HG03108 (cell line): ENCODE measurements around the gene MAGI3.

Experiments used
- ATAC-seq: cut with Tn5 transposase; IDR thresholded peaks from one replicate; pipeline ENCODE4 v1.9.1; 2021; ENCODE audit warnings: moderate library complexity; ENCODE audit not compliant: unreplicated experiment

MAGI3 gene

DNA sequence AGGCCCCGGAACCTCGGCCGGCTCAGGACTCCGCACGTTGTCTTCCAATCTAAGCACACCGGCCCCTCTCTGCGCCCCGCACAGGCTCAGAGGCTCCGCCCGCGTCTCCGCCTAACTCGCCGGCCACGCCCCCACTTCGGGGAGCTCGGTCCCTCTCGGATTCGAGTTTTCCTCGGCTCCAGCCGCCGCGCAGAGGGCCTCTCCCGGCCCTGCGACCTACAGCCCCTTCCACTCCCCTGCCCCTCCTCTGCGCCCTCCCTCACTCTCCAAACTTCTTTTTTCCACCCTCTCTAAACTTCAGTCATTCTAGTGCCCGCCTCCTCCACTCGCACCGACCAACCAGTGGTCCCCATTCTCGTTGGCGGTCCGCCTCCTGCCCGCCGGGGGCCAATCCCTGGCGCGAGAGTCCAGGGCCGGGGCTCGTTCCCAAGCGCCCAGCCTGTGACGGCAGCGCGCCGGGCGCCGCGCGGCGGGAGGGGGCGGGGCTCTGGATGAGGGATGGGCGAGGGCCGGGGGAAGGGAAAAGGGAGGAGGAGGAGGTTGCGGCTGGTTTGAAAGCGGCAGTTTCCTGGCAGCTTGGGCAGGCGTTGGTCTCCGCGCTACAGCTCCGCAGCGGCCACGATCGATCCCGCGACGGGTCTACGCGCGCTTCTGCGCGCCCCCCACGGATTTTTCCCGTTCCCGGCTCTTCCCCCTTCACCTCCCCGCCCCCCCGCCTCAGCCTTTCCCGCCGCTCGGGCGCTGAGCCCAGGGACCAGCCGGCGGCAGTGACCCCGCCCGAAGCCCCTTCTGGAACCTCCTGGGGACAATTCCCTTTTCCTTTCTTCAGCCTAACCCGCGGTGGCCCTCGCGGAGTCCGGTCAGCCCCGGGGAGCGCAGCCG lies at the start of gene MAGI3:
TSS of gene MAGI3 (plus strand) at position 563 of the 882 bp plus-strand sequence. CDS start 519 bp downstream, outside the sequence.
- peak; percentile 100 for ATAC-seq

DNA sequence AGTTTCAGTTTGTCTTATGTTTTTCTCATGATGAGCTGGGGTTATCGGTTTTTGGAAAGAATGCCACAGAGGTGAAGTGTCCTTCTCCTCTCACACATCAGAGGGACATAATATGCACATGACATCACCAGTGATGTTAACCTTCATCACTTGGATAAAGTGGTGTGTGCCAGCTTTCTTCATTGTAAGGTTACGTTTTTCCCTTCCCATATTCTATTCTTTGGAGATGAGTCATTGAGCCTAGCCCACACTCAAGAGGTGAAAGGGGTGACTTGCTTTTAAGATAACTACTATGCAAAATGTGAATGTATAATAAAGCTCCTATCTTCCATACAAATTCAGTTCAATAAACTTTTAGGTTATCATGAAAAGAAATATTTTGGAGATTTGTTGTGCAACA lies 36.7 kb upstream of the MAGI3 start:
- ATAC-seq, result no peak

- no peak for ATAC-seq
Observed at GRCh38 chr1:113363935-113364334, 26.4 kb upstream of the MAGI3 start.

DNA sequence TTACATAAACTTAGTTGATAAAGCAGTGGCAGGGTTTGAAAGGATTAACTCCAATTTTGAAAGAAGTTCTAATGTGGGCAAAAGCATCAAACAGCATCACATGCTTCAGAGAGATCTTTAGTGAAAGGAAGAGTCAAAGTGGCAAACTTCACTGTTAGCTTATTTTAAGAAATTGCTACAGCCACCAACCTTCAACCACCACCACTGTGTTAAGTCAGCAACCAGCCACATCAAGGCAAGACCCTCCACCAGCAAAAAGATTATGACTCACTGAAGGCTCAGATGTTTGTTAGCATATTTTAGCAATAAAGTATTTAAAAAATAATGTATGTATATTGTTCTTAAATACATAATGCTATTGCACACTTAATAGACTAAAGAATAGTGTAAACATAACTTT lies 21.3 kb upstream of the MAGI3 start:
- ATAC-seq, result no peak

DNA sequence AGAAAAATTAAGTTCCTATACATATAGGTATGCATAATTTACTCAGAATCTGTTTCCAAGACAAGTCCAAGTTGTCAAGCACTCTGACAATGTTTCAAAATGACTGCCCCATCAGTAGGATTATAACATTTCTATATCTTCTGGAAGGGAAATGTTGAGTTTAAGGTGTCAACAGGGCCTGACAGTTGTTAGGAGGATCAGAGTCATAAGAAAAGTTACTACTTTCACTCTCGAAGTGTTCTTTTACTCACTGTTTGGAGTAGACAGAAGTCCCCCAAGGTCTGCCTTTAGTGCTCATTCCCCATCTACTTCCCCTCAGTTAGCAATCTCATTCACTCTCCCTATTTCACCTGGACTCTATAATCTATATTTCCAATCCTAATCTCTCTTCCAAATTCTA lies 20.6 kb upstream of the MAGI3 start:
- no peak for ATAC-seq

DNA sequence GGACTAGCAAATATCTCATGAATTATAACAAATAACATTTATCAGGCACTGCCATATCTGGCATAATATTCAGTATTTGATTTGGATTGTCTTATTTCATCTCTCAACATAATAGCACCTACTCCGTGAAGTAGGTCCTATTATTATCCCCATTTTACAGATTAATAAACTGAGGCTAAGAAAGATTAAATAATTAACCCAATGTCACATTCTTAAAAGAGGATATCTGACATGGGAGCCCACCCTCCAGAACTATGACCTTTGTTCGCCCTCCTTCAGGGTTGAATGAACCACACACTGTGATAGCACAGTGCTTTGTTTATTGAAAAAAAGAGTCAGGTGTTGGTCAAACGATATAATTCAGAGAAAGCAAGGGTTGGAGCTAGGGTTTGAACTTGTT lies 19.4 kb upstream of the MAGI3 start:
- no peak for ATAC-seq

GRCh38 chr1:113372546-113372945 lies 17.8 kb upstream of the MAGI3 start:
- ATAC-seq, result no peak

- ATAC-seq, result no peak
Observed at GRCh38 chr1:113373644-113374043, 16.7 kb upstream of the MAGI3 start.

GRCh38 chr1:113375878-113376277 lies 14.4 kb upstream of the MAGI3 start:
- no peak for ATAC-seq

DNA sequence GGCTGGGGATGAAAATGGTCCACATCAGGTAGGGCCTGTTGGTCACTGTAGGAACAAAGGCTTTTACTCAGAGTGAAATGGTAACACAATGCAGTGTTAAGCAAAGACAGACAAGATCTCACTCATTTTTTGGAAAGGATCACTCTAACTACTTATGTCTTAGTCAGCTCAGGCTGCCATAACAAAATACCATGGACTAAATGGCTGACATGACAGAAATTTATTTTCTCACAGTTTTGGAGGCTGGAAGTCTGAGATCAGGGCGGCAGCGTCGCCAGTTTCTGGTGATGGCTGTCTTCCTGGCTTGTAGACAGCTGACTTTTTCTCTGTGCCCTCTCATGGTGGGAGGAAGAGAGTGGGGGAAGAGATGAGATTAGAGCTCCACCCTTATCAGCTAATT lies 10.2 kb upstream of the MAGI3 start:
- ATAC-seq, result no peak

DNA sequence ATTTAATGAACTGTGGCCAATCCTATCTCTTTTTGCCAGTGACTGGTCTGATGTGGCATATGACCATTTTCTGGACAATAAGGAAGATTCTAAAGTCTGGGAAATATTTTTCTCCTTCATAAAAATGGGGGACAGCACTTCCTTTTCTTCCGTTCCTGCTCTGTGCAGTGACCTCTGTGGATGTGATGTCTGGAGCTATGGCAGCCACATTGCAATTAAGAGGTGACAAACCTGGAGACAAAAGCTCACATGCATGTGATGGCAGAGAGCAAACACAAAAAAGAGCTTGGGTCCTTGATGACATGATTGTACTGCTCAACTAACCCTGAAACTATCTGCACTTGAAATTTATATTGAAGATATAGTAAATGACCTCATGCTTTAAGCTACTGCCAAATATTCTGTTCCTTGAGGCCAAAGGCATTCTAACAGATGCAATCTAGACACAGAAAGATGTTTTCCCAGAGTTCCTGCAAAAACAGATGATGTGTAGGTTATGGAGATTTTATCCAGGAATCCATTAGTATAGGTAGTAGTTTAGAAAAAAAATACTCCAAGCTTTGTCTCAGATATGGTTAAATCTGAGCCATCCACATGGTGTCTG lies 2.2 kb upstream of the MAGI3 start:
- ATAC-seq, result no peak

- no peak for ATAC-seq
Observed at GRCh38 chr1:113388621-113389358, 1.5 kb upstream of the MAGI3 start.

GRCh38 chr1:113389359-113389952 lies 859 bp upstream of the MAGI3 start:
- no peak for ATAC-seq

DNA sequence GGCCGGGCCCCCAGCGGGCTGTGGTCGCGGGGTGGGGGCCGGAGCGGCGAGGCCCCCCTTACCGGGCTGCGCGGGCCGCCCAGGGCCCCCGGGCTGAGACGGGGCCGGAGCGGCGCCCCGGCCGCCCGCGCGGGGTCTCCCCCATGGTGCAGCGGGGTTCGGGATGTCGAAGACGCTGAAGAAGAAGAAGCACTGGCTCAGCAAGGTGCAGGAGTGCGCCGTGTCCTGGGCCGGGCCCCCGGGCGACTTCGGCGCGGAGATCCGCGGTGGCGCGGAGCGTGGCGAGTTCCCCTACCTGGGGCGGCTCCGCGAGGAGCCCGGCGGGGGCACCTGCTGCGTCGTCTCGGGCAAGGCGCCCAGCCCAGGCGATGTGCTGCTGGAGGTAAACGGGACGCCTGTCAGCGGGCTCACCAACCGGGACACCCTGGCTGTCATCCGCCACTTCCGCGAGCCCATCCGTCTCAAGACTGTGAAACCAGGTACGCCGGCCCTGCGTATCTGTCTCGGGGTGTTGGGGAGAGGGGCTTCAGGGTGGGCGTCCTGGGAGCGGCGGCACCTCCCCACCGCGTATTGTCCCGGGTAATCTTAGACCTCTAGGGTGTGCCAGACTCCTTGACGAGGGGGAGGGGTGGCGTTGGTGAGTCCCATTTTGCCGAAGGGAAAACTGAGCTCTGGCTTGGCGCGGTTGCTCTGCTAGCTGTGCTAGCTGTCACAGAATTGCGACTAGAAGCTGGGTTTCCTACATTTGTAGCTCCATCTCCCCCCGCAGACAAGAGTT lies 745 bp downstream of the MAGI3 start:
- no peak for ATAC-seq

DNA sequence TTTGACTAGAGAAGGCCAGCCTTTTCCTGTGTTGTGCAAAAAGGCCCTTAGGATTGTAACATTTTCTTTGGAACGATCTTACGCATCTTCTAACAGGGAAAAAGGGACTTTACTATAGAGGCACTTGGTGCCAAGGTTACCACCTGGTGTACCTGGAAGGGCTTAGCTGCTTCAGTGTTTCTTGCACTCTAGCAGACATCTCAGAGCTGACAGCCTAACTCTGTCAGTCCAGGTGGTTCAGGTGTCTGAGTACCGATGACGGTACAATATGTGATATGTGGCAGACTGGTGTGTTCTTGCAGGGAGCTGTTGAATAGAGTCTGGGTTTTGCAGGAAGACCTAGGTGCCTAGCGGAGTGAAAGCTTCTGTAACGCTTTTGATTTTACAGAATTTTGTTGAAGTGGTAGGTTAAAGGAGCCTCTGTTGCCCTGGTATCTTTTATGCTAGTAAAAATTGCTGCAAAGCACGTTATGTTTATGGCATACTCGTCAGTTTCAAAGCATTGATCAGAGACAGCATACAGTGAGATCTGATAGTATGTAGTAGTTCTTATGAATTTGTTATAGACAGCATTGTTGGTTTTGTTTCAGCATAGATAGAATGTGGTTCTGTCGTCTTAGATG lies 1.4 kb downstream of the MAGI3 start:
- no peak for ATAC-seq

GRCh38 chr1:113392541-113393128 lies 2.3 kb downstream of the MAGI3 start:
- no peak for ATAC-seq

DNA sequence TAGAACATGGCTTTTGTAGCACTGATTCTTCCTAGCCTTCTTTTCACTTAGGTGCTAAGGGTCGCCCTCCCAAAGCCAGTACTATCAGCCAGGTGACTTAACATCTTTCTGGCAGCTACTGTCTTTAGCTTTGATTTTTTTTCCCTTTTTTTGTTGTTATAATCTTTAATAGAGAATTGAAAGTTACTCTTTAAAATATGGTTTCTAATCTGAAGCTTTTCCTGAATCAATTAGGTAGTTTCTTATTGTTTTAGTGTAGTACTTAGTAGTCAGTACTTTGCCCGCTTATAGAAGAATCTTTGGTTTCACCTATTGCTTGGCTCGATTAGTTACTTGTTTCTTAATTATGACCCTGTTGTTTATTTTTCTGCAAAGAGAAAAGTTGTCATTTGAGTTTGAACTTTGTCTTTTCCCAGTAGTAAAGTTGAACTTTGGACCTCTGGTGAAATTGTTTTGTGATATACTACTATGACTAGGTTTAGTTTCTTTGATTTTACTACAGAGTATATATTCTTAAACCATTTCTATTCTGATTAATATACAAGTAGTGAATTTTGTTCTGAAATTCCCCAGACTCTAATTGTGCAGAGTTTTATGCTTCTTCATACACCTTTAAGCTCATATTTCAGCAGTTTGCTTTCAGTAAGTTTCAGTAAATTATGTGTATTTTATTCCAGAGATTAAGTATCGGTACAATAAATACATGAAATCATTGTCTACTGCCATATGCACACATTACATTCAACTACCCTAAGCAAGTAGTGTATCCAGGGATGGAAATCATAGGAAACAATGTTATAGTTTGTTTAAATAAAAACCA lies 3.9 kb downstream of the MAGI3 start:
- ATAC-seq, result no peak

GRCh38 chr1:113394863-113395259 lies 4.5 kb downstream of the MAGI3 start:
- ATAC-seq, result no peak

DNA sequence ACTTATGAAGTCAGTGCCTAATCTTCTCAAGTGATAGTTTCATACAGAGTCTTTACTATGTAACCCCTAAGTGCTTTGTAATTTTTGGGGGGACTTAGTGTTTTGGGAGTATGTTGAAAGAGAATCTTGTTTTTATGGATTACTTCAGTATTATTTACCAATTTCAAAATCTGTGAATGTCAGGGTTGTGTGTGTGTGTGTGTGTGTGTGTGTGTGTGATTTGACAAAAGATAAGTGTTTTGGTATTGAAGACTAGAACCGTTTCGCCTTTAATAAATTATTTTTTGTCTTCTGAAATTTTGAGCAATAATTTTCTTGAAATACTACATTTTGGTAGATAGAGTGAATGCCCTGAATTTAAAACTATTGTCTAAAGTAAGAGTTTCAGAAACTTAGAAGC lies 5.8 kb downstream of the MAGI3 start:
- ATAC-seq, result no peak
